Neural cell (in vitro differentiated cells): Measurements from ENCODE around the gene C1orf167. TPM values are rescaled to one million over a fixed set of nuclear protein-coding genes. Genes with fewer than 3 reads are reported as not detected.

Experiments
- H2AFZ ChIP-seq: fragments of 200-600, 300-800 bp; sonication (generic), shearing (Covaris generic); 2 replicates; pipeline ENCODE4 v1.6.0; 2014; ENCODE audit warnings: low read depth, mild to moderate bottlenecking, antibody characterized with exemption, low read length, moderate library complexity
- H3F3A ChIP-seq: fragments of 200-600 bp; shearing (Covaris generic); 2 replicates; pipeline ENCODE4 v1.6.1; 2016; ENCODE audit warnings: mild to moderate bottlenecking, moderate library complexity, mixed read lengths, antibody characterized with exemption, low read length; ENCODE audit not compliant: insufficient read depth, poor library complexity, severe bottlenecking
- H3K27ac ChIP-seq: fragments of 200-600, 300-800 bp; sonication (generic), shearing (Covaris generic); 2 replicates; pipeline ENCODE4 v1.5.1; 2014; ENCODE audit warnings: mild to moderate bottlenecking, low read length, moderate library complexity
- H3K27me3 ChIP-seq: fragments of 300-800, 200-600 bp; sonication (generic), shearing (Covaris generic); 2 replicates; pipeline ENCODE4 v1.6.0; 2014; ENCODE audit warnings: mild to moderate bottlenecking, low read depth, low read length, moderate library complexity; ENCODE audit not compliant: insufficient read depth
- H3K36me3 ChIP-seq: fragments of 300-800, 200-600 bp; sonication (generic), shearing (Covaris generic); 2 replicates; pipeline ENCODE4 v1.5.1; 2014; ENCODE audit warnings: mild to moderate bottlenecking, antibody characterized with exemption, low read length, moderate library complexity; ENCODE audit not compliant: insufficient read depth
- H3K4me2 ChIP-seq: fragments of 300-800, 200-600 bp; sonication (generic), shearing (Covaris generic); 2 replicates; pipeline ENCODE4 v1.6.0; 2014; ENCODE audit warnings: mild to moderate bottlenecking, low read length
- H3K4me3 ChIP-seq: fragments of 300-800, 200-600 bp; sonication (generic), shearing (Covaris generic); 2 replicates; pipeline ENCODE4 v1.5.1; 2014; ENCODE audit warnings: mild to moderate bottlenecking, low read length, moderate library complexity
- H3K79me2 ChIP-seq: fragments of 200-600 bp; shearing (Covaris generic); replicated peaks from 2 replicates; pipeline ENCODE4 v1.6.0; 2014; ENCODE audit warnings: mild to moderate bottlenecking, low read length, moderate library complexity; ENCODE audit not compliant: insufficient read depth
- H3K9ac ChIP-seq: fragments of 300-800, 200-600 bp; sonication (generic), shearing (Covaris generic); 2 replicates; pipeline ENCODE4 v1.6.1; 2016; ENCODE audit warnings: mild to moderate bottlenecking, low read length, mixed read lengths
- H3K9me2 ChIP-seq: fragments of 200-600 bp; shearing (Covaris generic); 2 replicates; pipeline ENCODE4 v1.6.1; 2016; ENCODE audit warnings: mild to moderate bottlenecking, low read length, mixed read lengths; ENCODE audit not compliant: insufficient read depth
- H3K9me3 ChIP-seq: fragments of 200-600, 300-800 bp; sonication (generic), shearing (Covaris generic); 2 replicates; pipeline ENCODE4 v1.6.1; 2016; ENCODE audit warnings: mild to moderate bottlenecking, mixed run types, low read length, moderate library complexity, mixed read lengths
- H4K20me1 ChIP-seq: fragments of 200-600 bp; shearing (Covaris generic); 2 replicates; pipeline ENCODE4 v1.6.1; 2016; ENCODE audit warnings: mild to moderate bottlenecking, mixed run types; ENCODE audit not compliant: insufficient read depth
- EP300 ChIP-seq: fragments of 450-650 bp; conservative IDR thresholded peaks from 2 replicates; pipeline ENCODE4 v1.6.1; 2014; ENCODE audit warnings: antibody characterized with exemption, mild to moderate bottlenecking, moderate library complexity; ENCODE audit not compliant: poor library complexity, severe bottlenecking
- EZH2 ChIP-seq: fragments of 200-600, 300-800 bp; shearing (Covaris generic), sonication (generic); IDR thresholded peaks from 2 replicates; pipeline ENCODE4 v1.6.1; 2014; ENCODE audit warnings: antibody characterized with exemption, low read length, borderline replicate concordance, mild to moderate bottlenecking; ENCODE audit not compliant: insufficient read depth, poor library complexity, severe bottlenecking
- MXI1 ChIP-seq: fragments of 450-650 bp; conservative IDR thresholded peaks from 2 replicates; pipeline ENCODE4 v1.6.1; 2014; ENCODE audit warnings: antibody characterized with exemption, mild to moderate bottlenecking; ENCODE audit not compliant: poor library complexity, severe bottlenecking
- POLR2AphosphoS5 ChIP-seq: IDR thresholded peaks from 2 replicates; pipeline ENCODE4 v1.6.1; 2012
- RAD21 ChIP-seq: fragments of 450-650 bp; conservative IDR thresholded peaks from 2 replicates; pipeline ENCODE4 v1.6.1; 2014; ENCODE audit warnings: antibody characterized with exemption, mild to moderate bottlenecking, moderate library complexity
- SMC3 ChIP-seq: fragments of 450-650 bp; conservative IDR thresholded peaks from 2 replicates; pipeline ENCODE4 v1.6.1; 2014; ENCODE audit warnings: antibody characterized with exemption, mild to moderate bottlenecking, moderate library complexity; ENCODE audit not compliant: poor library complexity
- TAF1 ChIP-seq: IDR thresholded peaks from 2 replicates; pipeline ENCODE4 v1.6.1; 2012; ENCODE audit warnings: low read depth
- polyA plus RNA-seq: library from polyadenylated mRNA; depleted of rRNA; stranded (reverse); fragments of >200 nt; gene quantifications from 2 replicates; pipeline ENCODE4 v1.2.3, GENCODE V29; 2014
- TF ChIP-seq, protein P1 (sequence below): IDR thresholded peaks from 2 replicates; pipeline ENCODE4 v1.6.1; 2012; ENCODE audit warnings: borderline replicate concordance
- TF ChIP-seq, protein P2 (sequence below): fragments of 450-650 bp; IDR thresholded peaks from 2 replicates; pipeline ENCODE4 v1.5.1; 2014; ENCODE audit warnings: antibody characterized with exemption, mild to moderate bottlenecking, moderate library complexity; ENCODE audit not compliant: poor library complexity, severe bottlenecking

Gene C1orf167
- polyA plus RNA-seq, 1 donor from 2014 or later, result not detected

DNA sequence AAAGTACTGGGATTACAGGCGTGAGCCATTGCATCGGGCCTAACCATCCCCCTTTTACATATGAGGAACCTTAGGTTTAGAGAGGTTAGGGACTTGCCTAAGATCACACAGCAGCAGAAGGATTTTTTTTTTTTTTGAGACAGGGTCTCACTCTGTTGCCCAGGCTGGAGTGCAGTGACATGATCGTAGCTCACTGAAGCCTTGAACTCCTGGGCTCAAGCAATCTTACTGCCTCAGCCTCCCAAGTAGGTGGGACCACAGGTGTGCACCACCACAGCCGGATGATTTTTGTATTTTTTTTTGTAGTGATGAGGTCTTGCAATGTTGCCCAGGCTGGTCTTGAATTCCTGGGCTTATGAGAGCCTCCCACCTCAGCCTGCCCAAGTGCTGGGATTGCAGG lies 2.2 kb upstream of the C1orf167 start:
- Histone ChIP-seq H3K79me2 (no peaks in the 10 kb centered on the region), H3F3A (no peaks in the 10 kb centered on the region), H3K9me2 (no peaks in the 10 kb centered on the region), H3K9me3 (no peaks in the 10 kb centered on the region), H3K27me3 (no peaks in the 10 kb centered on the region), H3K9ac (no peak overlapping the region), H3K36me3 (no peaks in the 10 kb centered on the region), H3K4me3 (no peak overlapping the region), H3K4me2 (no peak overlapping the region), H3K27ac (no peak overlapping the region), H4K20me1 (no peaks in the 10 kb centered on the region), H2AFZ (no peak overlapping the region)
- TF ChIP-seq TAF1, result no peak
- TF ChIP-seq MXI1, result no peak
- no peak for TF ChIP-seq SMC3
- TF ChIP-seq RAD21, result no peak
- TF ChIP-seq, protein P1, sequence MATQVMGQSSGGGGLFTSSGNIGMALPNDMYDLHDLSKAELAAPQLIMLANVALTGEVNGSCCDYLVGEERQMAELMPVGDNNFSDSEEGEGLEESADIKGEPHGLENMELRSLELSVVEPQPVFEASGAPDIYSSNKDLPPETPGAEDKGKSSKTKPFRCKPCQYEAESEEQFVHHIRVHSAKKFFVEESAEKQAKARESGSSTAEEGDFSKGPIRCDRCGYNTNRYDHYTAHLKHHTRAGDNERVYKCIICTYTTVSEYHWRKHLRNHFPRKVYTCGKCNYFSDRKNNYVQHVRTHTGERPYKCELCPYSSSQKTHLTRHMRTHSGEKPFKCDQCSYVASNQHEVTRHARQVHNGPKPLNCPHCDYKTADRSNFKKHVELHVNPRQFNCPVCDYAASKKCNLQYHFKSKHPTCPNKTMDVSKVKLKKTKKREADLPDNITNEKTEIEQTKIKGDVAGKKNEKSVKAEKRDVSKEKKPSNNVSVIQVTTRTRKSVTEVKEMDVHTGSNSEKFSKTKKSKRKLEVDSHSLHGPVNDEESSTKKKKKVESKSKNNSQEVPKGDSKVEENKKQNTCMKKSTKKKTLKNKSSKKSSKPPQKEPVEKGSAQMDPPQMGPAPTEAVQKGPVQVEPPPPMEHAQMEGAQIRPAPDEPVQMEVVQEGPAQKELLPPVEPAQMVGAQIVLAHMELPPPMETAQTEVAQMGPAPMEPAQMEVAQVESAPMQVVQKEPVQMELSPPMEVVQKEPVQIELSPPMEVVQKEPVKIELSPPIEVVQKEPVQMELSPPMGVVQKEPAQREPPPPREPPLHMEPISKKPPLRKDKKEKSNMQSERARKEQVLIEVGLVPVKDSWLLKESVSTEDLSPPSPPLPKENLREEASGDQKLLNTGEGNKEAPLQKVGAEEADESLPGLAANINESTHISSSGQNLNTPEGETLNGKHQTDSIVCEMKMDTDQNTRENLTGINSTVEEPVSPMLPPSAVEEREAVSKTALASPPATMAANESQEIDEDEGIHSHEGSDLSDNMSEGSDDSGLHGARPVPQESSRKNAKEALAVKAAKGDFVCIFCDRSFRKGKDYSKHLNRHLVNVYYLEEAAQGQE, result no peak
- TF ChIP-seq EZH2, result no peak
- TF ChIP-seq EP300, result no peak
- TF ChIP-seq, protein P2, sequence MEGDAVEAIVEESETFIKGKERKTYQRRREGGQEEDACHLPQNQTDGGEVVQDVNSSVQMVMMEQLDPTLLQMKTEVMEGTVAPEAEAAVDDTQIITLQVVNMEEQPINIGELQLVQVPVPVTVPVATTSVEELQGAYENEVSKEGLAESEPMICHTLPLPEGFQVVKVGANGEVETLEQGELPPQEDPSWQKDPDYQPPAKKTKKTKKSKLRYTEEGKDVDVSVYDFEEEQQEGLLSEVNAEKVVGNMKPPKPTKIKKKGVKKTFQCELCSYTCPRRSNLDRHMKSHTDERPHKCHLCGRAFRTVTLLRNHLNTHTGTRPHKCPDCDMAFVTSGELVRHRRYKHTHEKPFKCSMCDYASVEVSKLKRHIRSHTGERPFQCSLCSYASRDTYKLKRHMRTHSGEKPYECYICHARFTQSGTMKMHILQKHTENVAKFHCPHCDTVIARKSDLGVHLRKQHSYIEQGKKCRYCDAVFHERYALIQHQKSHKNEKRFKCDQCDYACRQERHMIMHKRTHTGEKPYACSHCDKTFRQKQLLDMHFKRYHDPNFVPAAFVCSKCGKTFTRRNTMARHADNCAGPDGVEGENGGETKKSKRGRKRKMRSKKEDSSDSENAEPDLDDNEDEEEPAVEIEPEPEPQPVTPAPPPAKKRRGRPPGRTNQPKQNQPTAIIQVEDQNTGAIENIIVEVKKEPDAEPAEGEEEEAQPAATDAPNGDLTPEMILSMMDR, result no peak
- TF ChIP-seq POLR2AphosphoS5, result no peak

DNA sequence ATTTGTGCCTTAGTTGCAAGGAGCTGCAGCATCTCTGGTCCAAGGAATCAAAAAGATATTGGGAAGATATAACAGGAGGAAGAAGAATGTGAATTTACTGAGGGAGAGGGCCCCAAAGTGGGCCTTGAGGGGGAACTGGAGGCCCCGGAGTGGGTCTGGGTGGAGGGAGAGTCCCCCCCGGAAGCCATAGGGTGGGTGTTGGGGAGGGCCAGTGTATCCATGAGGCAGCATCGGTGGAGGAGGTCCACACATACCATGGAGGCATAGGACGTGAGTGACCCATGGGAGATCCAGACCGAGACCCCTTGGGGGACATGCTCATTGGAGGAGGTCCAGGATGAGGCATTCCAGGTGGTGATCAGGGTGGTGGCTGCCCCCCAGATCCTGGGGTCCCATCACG lies 708 bp upstream of the C1orf167 start:
- no peak overlapping the region for H3K4me2 ChIP-seq
- no peaks in the 10 kb centered on the region for H3F3A ChIP-seq
- no peaks in the 10 kb centered on the region for H3K36me3 ChIP-seq
- TF ChIP-seq EP300, result no peak
- TF ChIP-seq MXI1, result no peak
- no peak for TF ChIP-seq SMC3
- TF ChIP-seq, protein P1, result no peak
- TF ChIP-seq RAD21, result no peak
- no peak for TF ChIP-seq POLR2AphosphoS5
- no peak for TF ChIP-seq EZH2
- TF ChIP-seq TAF1, result no peak
- TF ChIP-seq, protein P2, result no peak
- no peak overlapping the region for H3K9ac ChIP-seq
- H2AFZ ChIP-seq, result no peak overlapping the region
- H3K9me3 ChIP-seq, result no peaks in the 10 kb centered on the region
- no peak overlapping the region for H3K4me3 ChIP-seq
- H3K27ac ChIP-seq, result no peak overlapping the region
- no peaks in the 10 kb centered on the region for H4K20me1 ChIP-seq
- no peaks in the 10 kb centered on the region for H3K9me2 ChIP-seq
- H3K27me3 ChIP-seq, result no peaks in the 10 kb centered on the region
- H3K79me2 ChIP-seq, result no peaks in the 10 kb centered on the region
